Activated naive CD4-positive, alpha-beta T cell treated with anti-CD3 and anti-CD28 coated beads, Interleukin-2, amount 50 U/mL, for 16 hours (primary cell): ENCODE results near the gene ADAM10.

Experiments used
- DNase-seq: peaks from one replicate; pipeline ENCODE4 v3.0.0-alpha.2; 2020

Gene ADAM10

DNA sequence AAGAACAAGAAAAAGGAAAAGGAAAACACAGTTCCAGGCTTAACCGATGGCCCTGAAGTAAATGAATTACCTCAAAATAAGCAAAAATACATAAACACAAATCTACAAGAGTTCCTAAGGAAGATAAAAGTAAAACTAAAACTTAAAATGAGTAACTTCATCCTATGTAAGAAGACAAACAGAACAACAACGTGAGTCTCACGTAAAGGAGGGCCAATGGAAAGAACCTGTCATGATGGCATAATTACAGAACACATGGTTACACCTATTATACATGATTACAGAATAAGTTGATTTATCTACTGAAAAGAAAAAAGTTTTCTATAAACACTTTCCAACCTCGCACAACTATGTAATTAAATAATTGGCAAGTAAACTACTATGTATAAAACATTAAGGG is 42.1 kb downstream of the ADAM10 start:
- no peak for DNase-seq

DNA sequence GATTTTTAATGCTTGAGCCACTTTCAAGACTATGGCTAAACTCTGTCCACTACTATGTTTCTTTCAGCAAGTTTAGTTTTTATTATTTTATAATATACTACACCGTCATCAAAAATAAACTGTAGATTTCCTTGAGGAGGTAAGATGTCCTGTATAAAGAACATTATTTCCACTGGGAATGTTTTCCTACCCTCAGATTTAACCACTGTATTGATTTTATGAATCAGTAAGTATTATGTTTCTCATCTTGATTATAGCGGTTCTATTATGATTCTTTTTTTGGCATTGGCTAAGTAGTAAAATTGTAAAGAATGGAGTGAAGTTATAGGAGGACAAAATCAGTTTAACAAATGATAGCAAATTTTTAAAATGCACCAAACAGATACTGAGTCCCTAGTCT is 44.4 kb downstream of the ADAM10 start:
- no peak for DNase-seq

DNA sequence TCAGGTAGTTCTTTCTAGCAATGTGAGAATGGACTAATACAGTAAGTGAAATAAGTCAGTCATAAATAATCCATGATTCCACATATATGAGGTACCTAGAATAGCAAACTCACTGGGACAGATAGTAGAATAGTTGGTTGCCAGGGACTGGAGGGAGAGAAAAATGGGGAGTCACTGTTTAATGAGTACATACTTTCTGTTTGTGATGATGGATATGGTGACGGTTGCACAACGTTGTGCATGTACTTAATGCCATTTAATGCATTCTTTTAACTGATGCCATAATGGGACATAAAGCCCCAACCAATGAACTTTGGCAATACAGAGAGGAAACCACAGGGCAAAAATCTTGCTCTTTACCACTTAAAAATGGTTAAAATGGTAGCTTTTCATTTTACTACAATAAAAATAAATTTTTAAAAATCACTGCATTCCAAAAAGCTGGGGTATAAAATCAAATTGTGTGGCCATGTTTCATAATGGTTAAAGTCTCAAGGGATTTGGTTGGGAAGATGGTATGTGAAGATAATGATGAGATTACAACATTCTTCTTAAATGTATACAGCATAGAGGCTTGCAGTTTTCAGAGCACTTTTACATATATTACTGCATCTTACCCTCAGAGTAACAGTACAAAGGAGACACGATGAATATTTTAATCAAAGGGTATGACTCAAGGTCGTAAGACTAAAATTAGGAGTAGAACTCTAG is 45.2 kb downstream of the ADAM10 start:
- DNase-seq, result no peak

DNA sequence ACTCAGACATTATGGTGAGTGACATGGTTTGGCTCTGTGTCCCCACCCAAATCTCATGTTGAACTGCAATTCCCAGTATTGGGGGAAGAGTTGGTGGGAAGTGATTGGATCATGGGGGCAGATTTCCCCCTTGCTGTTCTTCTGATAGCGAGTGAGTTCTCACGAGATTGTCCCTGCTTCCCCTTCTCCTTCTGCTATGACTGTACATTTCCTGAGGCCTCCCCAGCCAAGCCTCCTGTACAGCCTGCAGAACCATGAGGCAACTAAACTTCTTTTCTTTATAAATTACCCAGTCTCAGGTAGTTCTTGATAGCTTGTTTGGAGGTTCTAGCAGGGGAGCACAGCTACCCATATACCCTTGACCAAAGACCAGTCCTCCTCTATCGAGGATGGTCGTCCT is 45.9 kb downstream of the ADAM10 start:
- no peak for DNase-seq

DNA sequence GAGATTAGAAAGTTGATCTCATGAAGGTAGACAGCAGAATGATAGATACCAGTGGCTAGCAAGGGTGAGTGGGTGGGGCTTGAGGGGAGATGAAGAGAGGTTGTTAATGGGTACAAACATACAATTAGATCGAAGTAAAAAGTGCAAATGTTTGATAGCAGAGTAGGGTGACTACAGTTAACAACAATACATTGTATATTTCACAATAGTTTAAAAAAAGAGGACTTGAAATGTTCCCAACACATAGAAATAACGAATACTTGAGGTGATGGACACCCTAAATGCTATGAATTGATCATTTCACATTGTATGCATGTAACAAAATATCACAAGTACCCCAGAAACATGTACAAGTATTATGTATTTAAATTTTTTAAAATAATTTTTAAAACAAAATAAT is 47.3 kb downstream of the ADAM10 start:
- no peak for DNase-seq

DNA sequence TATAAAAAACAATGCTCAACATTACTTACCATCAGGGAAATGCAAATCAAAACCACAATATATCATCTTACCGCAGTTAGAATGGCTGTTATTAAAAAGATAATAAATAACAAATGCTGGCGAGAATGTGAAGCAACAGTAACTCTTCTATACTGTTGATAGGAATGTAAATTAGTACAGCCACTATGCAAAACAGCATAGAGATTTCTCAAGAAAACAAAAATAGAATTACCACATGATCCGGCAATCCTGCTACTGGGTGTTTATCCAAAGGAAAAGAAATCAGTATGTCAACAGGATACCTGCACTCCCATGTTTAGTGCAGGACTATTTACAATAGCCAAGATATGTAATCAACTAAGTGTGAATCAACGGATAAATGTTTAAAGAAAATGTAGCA is 48.1 kb downstream of the ADAM10 start:
- DNase-seq, result no peak

DNA sequence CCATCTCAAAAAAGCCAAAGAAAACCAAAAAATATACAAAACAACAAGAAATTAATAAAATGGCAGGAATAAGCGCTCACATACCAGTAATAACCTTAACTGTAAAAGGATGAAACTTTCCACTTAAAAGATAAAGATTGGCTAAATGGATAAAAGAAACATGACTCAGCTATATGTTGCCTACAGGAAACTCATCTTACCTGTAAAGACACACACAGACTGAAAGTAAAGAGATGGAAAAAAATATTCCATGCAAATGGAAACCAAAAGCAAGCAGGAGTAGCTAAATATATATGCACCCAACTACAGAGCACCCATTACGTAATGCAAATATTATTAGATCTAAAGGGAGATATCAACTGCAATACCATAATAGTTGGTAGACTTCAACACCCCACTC is 49.7 kb downstream of the ADAM10 start:
- no peak for DNase-seq

DNA sequence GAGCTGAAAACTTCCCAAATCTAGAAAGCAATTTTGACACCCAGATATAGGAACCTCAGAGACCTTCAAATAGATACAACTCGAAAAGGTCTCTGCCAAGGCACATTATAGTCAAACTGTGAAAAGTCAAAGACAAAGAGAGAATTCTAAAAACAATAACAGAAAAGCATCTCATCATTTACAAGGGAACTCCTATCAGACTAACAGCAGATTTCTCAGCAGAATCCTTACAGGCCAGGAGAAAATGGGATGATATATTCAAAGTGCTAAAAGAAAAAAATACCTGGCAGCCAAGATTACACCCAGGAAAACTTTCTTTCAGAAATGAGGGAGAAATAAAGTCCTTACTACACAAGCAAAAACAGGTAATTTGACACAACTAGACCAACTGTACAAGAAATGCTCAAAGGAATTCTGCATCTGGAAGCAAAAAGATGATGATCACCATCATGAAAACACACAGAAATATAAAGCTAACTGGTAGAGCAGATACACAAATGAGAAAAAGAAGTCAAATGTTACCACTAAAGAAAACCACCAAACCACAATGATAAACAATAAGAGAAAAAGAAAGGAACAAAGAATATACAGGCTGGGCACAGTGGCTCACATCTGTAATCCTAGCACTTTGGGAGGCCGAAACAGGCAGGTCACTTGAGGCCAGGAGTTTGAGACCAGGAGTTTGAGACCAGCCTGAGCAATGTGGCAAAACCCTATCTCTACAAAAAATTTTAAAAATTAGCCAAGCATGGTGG is 50.4 kb downstream of the ADAM10 start:
- DNase-seq, result no peak

DNA sequence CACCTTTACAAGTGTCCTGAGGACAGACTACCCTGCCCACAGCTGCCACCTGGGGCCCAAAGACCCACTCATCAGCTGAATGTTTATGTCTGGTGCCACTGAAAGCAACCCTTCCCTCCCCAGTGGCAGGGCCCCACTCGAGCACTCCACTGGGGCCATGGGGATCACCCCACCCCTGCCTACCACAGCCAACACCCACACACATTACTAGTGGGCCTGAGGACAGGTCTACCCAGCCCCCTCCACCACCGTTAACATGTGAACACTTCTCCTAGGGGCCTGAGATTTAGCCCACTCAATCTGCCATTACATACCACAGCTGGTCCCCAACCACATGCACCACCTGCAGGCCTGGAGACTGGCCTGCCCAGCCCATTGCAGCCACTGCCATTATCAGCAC is 52.3 kb downstream of the ADAM10 start:
- DNase-seq, result no peak

DNA sequence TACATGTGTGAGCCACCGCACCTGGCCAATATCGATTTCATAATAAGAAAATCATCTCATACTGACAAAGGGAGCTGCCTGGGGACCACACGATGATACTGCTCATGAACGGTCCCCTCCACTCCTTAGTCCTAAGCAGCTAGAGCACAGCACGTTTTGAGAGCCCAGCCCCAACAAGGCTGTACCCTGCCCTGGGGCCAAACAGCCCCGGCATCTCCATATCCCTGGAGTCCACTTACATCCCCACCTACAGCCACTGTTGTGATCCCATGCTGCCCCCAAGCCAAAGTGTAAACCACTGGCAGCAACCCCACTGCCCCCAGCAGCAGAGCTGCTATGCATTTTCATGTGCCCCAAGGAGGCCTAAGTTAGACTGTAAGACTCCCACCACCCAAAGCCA is 52.8 kb downstream of the ADAM10 start:
- no peak for DNase-seq

DNA sequence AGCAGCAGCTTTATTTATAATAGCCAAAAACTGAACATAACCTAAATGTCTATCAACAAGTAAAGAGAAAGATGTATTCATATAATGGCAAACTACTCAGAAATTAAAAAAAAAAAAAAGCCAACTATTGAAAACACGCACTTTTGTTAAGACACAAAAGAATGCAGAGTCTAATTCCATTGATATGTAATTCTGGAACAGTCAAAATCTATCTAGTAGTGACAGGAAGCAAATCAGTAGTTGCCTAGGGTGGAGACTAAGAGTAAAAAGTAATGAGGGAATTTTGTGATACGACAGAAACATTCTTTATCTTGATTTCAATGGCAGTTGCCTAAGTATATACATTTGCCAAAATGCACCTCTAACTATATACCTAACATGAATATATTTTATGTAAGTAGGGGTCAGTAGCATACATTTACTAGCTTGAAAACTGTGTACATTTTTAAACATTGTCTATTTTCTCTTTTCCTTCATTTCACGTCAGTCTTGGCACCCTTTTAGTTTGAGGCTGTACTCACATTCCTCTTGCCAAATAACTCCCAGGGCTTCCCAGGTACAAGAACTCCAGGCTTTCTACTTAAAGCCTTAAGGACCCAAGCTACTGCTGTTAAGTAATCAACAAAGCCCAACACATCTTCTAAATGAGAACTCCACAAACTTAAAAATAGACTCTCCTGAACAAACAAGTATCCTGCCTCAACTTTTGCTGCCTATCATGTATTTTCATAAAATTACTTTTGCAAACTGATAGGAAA is 54.7 kb downstream of the ADAM10 start:
- no peak for DNase-seq

DNA sequence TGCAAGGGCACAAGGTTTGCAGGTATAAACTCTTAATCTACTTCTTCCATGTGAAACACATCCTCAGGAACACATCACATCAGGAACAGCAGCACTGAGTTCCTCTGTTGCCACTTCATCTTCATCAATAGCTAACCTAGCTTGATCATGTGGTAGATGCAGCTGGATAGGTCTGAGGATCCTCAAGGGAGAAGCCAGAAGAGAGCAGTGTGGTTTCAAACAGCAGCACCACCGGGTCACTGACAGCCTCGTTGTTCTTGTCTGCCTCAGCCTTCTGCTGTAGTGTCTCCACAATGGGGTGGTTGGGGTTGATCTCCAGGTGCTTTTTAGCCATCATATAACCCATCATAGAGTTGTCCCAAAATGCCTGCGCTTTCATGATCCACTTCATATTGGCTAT is 58.8 kb downstream of the ADAM10 start:
- DNase-seq, result no peak

DNA sequence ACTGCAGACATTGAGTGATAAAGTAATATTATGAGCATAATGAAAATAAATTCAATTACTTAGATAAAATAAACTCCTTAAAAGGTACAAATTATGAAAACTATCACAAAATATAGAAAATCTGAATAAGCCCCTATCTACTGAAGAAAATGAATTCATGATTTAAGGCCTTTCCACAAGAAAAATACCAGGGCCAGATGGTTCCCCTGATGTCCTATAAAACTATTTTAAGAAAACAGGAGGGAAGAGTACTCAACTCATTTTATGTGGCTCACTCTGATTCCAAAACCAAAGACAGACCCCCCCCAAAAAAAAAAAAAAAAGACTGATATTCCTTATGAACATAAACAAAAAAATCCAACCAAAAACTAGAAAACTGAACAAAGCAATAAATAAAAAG is 59.9 kb downstream of the ADAM10 start:
- DNase-seq, result no peak

DNA sequence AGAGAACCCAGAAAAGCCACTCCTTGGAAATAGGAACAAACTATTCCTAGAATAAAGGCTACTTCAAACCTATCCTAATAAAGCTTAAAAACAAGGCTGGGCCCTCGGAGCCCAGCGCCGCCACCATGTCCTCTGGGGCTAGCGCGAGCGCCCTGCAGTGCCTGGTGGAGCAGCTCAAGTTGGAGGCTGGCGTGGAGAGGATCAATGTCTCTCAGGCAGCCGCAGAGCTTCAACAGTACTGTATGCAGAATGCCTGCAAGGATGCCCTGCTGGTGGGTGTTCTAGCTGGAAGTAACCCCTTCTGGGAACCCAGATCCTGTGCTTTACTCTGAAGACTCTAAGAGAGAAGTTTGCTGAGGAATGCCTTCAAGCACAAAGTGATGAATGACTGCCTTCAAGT is 63.2 kb downstream of the ADAM10 start:
- no peak for DNase-seq

DNA sequence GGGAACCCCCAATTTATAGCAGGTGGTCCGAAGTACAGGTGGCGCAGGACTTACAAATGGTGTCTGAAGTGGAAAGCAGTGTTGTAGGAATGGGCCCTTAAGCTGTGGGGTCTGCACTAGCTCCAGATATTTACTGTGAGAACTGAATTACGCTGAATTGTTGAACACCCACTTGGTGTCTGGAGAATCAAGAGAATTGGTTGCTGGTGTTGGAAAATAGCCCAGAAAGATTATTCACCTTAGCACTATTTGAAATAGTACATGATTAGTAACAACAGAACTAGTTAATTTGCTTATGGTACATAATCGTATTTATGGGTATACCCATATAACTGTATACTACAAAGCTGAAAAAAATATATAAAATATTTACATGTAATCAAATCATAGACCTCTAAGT is 64.8 kb downstream of the ADAM10 start:
- DNase-seq, result no peak

DNA sequence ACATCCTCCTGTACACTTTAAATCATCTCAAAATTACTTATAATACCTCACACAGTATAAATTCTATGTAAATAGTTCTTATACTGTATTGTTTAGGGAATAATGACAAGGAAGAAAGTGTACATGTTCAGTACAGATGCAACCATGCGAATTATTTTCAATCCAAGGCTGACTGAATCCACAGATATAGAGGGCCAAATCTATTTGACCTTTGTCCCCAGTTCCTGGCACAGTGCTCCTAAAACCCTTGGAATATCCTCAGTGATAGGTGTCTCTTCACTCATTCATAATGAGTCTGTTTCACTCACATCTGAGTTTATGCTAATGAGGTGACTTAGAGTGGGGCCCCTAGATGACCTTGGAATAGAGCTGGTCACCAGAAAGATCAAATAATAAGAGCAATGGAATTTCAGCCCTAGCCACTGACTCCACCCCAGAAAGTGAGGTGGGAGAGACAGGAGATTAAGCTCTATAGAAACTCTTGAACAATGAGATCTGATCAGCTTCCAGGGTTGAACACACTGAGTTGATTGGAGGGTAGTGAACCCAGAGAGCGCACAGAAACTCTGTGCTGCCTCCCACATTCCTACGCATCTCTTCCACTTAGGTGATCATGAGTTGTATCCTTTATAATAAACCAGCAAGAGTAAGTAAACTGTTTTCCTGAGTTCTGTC is 65.3 kb downstream of the ADAM10 start:
- DNase-seq, result no peak

DNA sequence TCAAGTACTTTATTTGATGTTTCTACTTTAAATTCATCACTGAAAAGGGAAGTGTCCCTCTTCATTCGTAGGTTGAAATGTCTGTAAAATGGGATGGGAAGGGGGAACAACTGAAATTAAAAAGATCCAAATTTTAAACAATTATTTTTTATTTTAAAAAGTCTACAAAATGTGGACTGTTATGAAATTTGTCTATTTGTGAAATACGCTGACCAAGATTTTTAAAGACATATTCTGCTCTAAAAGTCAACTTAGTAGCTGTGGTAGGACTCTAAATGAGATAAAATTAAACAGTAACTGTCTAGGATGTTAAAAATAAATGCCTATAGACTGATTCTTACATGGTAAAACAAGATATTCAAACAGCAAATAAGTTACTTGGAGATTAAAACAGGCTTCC is 67.3 kb downstream of the ADAM10 start:
- no peak for DNase-seq

DNA sequence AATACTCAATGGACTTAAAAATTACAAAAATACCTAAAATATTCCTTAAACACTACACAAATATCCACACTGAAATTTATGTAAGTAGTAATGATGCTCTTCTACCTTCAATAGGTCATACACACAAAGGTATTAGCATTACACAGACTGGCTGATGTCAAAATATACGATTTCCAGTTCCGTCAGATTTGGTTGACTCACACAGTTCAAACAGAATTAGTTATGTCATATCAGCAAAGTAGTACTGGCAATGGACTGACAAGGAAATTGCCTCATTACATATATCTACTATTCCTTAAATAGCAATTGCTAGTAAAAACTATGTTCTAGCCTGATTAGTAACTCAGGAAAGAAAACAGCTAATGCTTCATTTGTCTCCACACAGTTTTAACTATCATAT is 70.8 kb downstream of the ADAM10 start:
- no peak for DNase-seq

DNA sequence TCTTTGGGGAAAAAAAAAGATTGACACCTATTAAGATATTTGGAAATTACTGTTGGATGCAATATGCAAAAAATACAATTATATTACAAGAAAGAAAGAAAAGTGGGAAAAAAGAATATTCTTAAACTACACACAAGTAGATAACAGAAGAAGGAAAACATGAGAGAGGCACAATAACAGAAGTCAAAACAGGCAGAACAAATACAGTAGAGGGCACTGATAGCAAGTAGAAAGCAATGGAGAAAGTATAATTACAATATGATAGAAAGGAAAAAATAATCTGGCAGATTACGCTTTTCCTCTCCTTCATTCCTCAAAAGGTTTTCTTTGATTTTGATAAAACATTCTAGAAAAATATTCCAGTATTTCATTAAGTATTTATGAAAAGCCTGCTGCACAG is 72.1 kb downstream of the ADAM10 start:
- DNase-seq, result no peak

DNA sequence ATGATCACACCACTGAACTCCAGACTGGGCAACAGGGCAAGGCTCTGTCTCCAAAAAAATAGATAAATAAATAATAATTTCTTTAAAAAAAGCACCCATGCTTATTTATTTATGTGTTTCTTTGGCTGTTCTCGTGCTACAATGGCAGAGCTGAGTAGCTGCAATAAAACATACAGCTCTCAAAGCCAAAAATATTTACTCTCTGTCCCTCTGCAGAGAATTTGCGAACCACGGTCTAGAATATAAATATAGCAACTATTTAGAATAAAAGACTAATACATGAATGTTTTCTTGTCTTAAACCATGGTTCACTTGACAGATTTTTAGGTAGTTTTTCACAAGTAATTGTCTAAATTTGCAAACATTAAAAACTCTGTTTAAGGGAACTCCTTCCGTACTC is 72.7 kb downstream of the ADAM10 start:
- no peak for DNase-seq

DNA sequence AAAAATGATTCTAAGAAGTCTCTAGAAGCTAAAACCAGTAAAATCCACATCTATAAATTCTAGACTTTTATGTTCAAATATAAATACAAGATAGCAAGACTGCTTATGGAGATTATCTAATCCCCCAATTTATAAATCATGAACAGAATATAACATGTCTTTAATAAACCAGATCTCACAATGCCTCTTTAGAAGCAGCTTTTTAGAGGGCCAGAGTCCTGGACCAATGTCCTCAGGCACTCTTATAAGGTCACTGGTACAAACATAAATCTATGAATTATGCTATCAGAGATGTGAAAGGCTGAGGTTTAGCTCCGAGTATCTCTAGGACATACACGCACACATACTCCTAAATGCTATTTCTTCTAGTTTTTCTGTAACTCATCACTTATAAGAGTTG is 78.3 kb downstream of the ADAM10 start:
- no peak for DNase-seq

DNA sequence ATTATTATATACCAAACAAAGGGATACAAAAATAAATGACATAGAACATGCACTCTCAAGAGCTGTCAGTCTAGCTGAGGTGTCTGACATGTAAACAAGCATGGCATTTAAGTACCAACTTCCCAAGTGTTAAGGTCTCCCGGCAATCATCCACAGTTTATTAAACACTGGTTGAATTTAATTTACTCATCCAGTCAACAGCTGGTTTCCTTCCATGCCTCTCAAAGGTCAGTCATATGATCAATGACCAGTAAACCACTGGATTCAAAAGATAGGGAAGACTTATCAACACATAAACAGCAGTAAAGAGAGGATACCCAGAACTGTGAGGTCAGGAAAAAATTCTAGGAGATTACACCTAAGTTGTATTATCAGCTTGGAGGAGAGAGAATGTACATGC is 80.4 kb downstream of the ADAM10 start:
- DNase-seq, result no peak

DNA sequence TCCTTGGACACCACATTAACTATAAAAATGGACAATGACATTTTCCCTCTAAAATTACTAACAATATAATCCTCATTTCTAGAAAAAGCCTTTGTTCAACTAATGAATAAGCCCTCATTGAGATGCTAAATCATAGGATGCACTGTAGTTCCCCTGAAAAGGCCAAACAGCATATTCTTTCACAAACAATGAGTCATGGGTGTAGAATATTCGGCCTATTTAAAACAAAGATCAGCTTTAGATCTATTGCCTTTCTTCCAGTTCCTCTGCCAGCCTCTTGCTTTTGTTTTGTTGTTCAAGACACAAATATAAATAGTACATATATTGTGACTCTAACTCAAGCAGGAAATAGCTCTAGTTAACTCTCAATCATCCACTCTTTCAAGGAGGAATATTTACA is 82.5 kb downstream of the ADAM10 start:
- DNase-seq, result no peak

DNA sequence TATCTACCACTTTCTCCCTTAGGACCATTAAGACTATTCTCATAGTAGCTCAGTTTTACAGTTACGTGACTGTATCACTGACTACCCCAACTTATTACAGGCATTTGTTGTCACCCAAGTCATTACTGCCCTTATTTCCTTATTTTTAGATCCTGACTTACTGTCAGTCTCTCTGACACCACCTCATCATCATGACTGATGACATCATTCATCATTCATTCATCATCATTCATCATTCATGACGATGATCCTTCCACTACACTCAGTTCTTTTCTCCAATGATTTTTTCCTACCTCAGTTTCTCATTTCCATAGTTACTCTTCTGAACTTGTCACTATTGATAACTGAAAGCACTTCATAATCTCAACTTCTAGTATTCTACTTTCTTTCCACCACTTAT is 83.8 kb downstream of the ADAM10 start:
- DNase-seq, result no peak
